Measurements from ENCODE around the gene CDH2. TPM values are rescaled to one million over a fixed set of nuclear protein-coding genes. Genes with fewer than 3 reads are reported as not detected.

The CDH2 gene
- polyA plus RNA-seq, 1 donor (not counting 4 experiments of a cell fraction or from before 2014, with no cell fraction given) = 0.46 TPM

DNA sequence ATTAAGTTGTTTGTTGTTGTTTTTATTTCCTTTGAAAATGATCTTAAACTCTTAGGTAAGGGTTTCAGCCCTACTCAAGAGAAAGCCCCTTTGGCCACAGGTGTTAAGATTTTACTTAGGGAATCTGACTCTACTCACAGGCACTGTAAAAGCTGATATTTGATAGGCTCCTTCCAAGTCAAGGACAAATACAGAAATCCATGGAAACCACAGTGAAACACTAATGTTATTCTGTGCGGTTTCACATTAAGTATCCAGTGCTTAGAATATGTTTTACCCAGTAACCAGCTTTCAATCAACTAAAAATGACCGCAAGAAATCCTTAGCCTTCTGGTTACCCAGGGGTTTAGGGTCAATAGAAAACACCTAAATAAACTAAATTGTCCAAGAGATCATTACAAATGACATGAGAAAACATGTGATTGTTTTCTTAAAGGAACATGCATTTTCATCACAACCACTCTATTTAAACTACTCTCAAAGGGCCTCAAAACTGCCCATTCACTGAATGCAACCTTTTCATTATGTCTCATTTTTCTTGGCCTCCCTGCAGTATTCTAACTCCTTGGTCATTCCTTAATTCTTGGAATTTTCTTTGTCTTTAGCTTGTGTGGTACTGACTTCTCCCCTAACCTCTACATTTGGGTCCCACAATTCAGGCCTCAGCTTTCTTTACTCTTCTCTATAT, 56.0 kb downstream of the CDH2 start:
- no peak overlapping the region for H3K27ac ChIP-seq (ENCODE audit: control insufficient read depth, insufficient read depth, low read length)
- no peaks in the 10 kb centered on the region for H3K27me3 ChIP-seq (ENCODE audit: control insufficient read depth, extremely low read depth, insufficient read depth, low read length)
- no peak overlapping the region for H3K9ac ChIP-seq (ENCODE audit: control insufficient read depth, extremely low read depth, insufficient read depth, low read length)
- H3K9me3 ChIP-seq (ENCODE audit: control insufficient read depth, low read depth, low read length) = no peaks in the 10 kb centered on the region
- H3K9me1 ChIP-seq (ENCODE audit: control insufficient read depth, extremely low read depth, insufficient read depth, low read length) = no peaks in the 10 kb centered on the region
- DNase-seq (ENCODE audit: low read depth, low spot score) (no peak), FAIRE-seq (no peak)
- H3K79me2 ChIP-seq (ENCODE audit: control insufficient read depth, insufficient read depth, low read length) = no peaks in the 10 kb centered on the region
- no peak overlapping the region for H3K4me2 ChIP-seq (ENCODE audit: control insufficient read depth, extremely low read depth, insufficient read depth, low read depth, low read length)
- H2AFZ ChIP-seq (ENCODE audit: control insufficient read depth, low read length) = no peak overlapping the region
- no peaks in the 10 kb centered on the region for H3K4me1 ChIP-seq (ENCODE audit: control insufficient read depth, extremely low read depth, insufficient read depth, low read length)
- no peak for TF ChIP-seq EZH2 (IDR thresholded peaks at IDR 0.05; ENCODE audit: low read length)
- TF ChIP-seq, protein P1, sequence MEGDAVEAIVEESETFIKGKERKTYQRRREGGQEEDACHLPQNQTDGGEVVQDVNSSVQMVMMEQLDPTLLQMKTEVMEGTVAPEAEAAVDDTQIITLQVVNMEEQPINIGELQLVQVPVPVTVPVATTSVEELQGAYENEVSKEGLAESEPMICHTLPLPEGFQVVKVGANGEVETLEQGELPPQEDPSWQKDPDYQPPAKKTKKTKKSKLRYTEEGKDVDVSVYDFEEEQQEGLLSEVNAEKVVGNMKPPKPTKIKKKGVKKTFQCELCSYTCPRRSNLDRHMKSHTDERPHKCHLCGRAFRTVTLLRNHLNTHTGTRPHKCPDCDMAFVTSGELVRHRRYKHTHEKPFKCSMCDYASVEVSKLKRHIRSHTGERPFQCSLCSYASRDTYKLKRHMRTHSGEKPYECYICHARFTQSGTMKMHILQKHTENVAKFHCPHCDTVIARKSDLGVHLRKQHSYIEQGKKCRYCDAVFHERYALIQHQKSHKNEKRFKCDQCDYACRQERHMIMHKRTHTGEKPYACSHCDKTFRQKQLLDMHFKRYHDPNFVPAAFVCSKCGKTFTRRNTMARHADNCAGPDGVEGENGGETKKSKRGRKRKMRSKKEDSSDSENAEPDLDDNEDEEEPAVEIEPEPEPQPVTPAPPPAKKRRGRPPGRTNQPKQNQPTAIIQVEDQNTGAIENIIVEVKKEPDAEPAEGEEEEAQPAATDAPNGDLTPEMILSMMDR (optimal IDR thresholded peaks at IDR 0.05 in 1 of 3, IDR thresholded peaks at IDR 0.05 in 1 of 3, conservative IDR thresholded peaks at IDR 0.05 in 1 of 3; ENCODE audit: extremely low read depth in 1 of 3, insufficient read depth in 2 of 3, low read length in 3 of 3) = no peak
- no peaks in the 10 kb centered on the region for H3K36me3 ChIP-seq (ENCODE audit: control insufficient read depth in 2 of 2, extremely low read depth in 1 of 2, insufficient read depth in 2 of 2, low read length in 2 of 2)
- H4K20me1 ChIP-seq (ENCODE audit: control insufficient read depth, extremely low read depth, insufficient read depth, low read length) = no peaks in the 10 kb centered on the region
- H3K4me3 ChIP-seq (ENCODE audit: control insufficient read depth in 2 of 3, extremely low read depth in 1 of 3, insufficient read depth in 2 of 3, low read depth in 1 of 3, low read length in 3 of 3) = no peak overlapping the region
- dilution Hi-C loops (cut with MboI; ENCODE audit: extremely low pct_ligation_motif_present, low sequenced_read_pairs) = no loop called here

DNA sequence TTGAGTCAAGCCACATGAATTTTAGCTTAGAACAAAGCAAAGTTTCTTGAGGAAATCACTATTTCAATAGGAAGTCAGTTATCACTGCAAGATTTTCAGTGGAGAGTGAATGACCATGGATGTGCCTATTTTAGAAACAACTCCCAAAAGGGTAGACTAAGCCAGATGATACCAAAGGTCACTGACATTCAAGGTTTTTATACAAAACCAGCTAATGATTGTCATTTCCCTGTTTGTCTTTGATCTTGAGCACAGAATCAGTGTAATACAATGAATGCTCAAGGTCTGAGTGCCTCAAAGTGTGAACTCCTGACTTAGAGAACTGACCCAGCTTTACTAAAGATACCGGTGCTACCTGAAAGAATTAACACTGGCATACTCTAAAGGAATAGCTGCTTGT, 60.5 kb downstream of the CDH2 start:
- peaks cover 6% of the 10 kb centered on the region for H3K4me1 ChIP-seq (ENCODE audit: control insufficient read depth, extremely low read depth, insufficient read depth, low read length)

More for the DNA sequence above, 60.5 kb downstream of the CDH2 start:
- FAIRE-seq = no peak
- Histone ChIP-seq H3K9ac (ENCODE audit: control insufficient read depth, extremely low read depth, insufficient read depth, low read length) (no peak overlapping the region), H3K79me2 (ENCODE audit: control insufficient read depth, insufficient read depth, low read length) (no peaks in the 10 kb centered on the region), H3K27ac (ENCODE audit: control insufficient read depth, insufficient read depth, low read length) (no peak overlapping the region), H2AFZ (ENCODE audit: control insufficient read depth, low read length) (no peak overlapping the region), H3K4me3 (ENCODE audit: control insufficient read depth in 2 of 3, extremely low read depth in 1 of 3, insufficient read depth in 2 of 3, low read depth in 1 of 3, low read length in 3 of 3) (no peak overlapping the region), H3K9me1 (ENCODE audit: control insufficient read depth, extremely low read depth, insufficient read depth, low read length) (no peaks in the 10 kb centered on the region), H3K4me2 (ENCODE audit: control insufficient read depth, extremely low read depth, insufficient read depth, low read depth, low read length) (no peak overlapping the region), H4K20me1 (ENCODE audit: control insufficient read depth, extremely low read depth, insufficient read depth, low read length) (no peaks in the 10 kb centered on the region), H3K9me3 (ENCODE audit: control insufficient read depth, low read depth, low read length) (no peaks in the 10 kb centered on the region), H3K27me3 (ENCODE audit: control insufficient read depth, extremely low read depth, insufficient read depth, low read length) (no peaks in the 10 kb centered on the region), H3K36me3 (ENCODE audit: control insufficient read depth in 2 of 2, extremely low read depth in 1 of 2, insufficient read depth in 2 of 2, low read length in 2 of 2) (no peaks in the 10 kb centered on the region)
- no peak for DNase-seq (ENCODE audit: low read depth, low spot score)
- dilution Hi-C loops (cut with MboI; ENCODE audit: extremely low pct_ligation_motif_present, low sequenced_read_pairs) = no loop called here
- no peak for TF ChIP-seq EZH2 (IDR thresholded peaks at IDR 0.05; ENCODE audit: low read length)
- TF ChIP-seq, protein P1 (optimal IDR thresholded peaks at IDR 0.05 in 1 of 3, IDR thresholded peaks at IDR 0.05 in 1 of 3, conservative IDR thresholded peaks at IDR 0.05 in 1 of 3; ENCODE audit: extremely low read depth in 1 of 3, insufficient read depth in 2 of 3, low read length in 3 of 3) = no peak

Measured in keratinocyte (primary cell).